ENCODE data around the gene A1BG.

- no peak for TF ChIP-seq POLR2A (IDR thresholded peaks at IDR 0.05)
- TF ChIP-seq, protein P1, sequence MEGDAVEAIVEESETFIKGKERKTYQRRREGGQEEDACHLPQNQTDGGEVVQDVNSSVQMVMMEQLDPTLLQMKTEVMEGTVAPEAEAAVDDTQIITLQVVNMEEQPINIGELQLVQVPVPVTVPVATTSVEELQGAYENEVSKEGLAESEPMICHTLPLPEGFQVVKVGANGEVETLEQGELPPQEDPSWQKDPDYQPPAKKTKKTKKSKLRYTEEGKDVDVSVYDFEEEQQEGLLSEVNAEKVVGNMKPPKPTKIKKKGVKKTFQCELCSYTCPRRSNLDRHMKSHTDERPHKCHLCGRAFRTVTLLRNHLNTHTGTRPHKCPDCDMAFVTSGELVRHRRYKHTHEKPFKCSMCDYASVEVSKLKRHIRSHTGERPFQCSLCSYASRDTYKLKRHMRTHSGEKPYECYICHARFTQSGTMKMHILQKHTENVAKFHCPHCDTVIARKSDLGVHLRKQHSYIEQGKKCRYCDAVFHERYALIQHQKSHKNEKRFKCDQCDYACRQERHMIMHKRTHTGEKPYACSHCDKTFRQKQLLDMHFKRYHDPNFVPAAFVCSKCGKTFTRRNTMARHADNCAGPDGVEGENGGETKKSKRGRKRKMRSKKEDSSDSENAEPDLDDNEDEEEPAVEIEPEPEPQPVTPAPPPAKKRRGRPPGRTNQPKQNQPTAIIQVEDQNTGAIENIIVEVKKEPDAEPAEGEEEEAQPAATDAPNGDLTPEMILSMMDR (IDR thresholded peaks at IDR 0.05): no peak
Measured at GRCh38 chr19:58325311-58326022, 27.8 kb downstream of the A1BG start.

Measured in suprapubic skin (tissue), 3 donors.